C4-2B (cell line): ENCODE measurements around the gene NEDD4L.
A peak's percentile ranks its signal among the peaks of the same experiment; 100 is the strongest.

Source experiments
- H3K27ac ChIP-seq: fragments of 450-650 bp; 2 replicates; pipeline ENCODE4 v1.5.1; 2017
- CTCF ChIP-seq: fragments of 450-650 bp; conservative IDR thresholded peaks from 2 replicates; pipeline ENCODE4 v1.5.1; 2017; ENCODE audit warnings: mild to moderate bottlenecking
- ZFX ChIP-seq: fragments of 450-650 bp; IDR thresholded peaks from 2 replicates; pipeline ENCODE4 v1.6.1; 2017

Gene NEDD4L

DNA sequence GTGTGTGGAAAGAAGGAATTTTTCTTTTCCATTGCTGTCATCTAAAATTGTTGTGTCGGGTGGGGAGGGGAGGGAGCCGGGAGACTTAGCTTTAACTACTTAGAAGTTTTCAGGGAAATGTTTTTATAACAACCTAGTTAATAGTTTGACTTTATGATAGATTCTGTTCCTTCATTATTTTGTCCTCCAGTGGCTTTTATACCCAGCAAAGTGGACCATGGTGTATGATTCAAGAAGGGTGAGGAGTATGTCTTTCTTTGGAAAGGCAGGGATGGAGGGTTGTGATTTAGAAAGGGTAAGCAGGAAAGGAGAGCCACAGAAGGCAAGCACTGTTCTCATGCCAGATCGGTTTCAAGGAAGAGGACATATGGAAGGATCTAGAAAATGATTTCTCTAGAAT is 261.8 kb downstream of the NEDD4L start:
- TF ChIP-seq CTCF (no peak), ZFX (no peak)
- no peak overlapping the region for H3K27ac ChIP-seq

DNA sequence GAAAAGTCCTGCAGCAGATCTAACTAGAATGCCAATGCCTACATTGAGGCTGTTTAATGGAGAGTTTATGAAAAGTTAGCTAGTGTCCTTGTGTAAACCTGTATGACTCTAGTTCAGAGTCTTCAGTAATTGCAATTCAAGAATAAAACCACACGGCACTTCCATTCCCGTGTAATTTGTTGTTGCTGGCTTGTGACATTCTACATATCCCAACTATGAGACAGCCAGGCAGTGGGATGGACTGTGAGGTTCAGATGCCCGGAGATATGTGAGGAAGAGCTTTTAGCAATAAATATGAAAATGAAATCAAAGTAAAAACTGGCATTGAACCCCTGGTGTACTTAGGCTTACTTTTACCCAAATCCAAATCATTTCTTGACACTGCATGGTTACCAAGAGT is 263.4 kb downstream of the NEDD4L start:
- no peak for TF ChIP-seq ZFX
- TF ChIP-seq CTCF: no peak
- no peak overlapping the region for H3K27ac ChIP-seq

DNA sequence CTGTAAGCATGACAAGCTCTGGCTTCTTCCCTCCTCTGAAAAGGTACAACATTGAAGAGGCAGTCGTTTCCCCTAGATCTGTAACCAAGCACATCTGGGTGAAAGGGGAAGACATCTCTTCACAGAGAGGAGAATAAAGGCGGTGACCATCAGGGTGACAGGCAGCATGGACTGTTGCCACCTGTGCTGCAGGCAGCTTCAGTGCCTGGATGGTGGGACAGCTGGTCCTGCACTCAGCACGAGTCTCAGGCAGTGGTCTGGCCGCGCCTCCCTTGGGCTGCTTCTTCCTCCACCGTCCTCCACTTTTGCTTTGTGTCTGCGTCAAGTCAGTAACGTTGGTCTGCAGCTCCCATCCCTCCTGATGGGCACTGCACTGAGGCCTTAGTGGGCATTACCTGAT is 264.4 kb downstream of the NEDD4L start:
- no peak for TF ChIP-seq ZFX
- no peak for TF ChIP-seq CTCF
- H3K27ac ChIP-seq: peak overlapping the region; percentile 64

DNA sequence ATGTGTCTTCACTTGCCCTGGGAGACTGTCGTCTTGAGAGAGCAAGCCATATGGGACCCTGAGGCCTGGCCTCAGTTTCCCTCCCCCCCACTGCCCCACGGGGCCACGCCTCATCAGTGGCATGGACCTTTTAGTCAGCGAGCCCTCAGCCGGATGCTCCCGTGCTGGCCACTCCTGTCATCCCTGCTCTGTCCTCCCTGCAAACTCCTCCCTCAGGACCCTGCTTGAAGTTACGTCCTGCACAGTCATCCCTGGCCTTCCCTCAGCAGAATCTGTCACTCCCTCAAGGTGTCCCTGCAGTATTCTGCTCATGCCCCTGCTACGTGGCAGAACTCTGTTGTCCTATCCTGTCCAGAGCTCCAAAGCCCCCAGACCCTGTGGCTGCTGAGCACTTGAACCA is 265.1 kb downstream of the NEDD4L start:
- peak overlapping the region; percentile 64 for H3K27ac ChIP-seq
- TF ChIP-seq ZFX (no peak), CTCF (no peak)

GRCh38 chr18:58309610-58310239 is 265.7 kb downstream of the NEDD4L start:
- TF ChIP-seq CTCF: no peak
- no peak for TF ChIP-seq ZFX
- H3K27ac ChIP-seq: peak overlapping the region; percentile 64

DNA sequence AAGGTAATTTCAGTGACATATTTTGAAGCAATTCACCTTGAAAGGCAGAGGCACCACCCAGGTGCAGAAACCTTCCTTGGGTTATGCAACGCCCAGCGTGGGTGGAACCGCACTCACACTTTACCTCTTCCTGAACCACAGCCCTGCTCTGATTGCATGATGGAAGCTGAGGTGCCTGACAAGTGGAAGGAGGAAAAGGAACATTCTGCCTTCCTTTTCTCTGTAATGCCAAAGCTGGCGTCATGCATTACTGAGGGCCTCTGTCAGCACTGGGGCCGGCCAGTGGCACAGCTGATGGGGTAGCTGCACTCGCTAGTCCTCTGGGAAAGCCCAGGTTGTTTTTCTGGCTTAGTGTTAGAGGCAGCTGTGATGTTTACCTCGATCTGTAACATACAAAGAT is 266.5 kb downstream of the NEDD4L start:
- TF ChIP-seq CTCF: no peak
- TF ChIP-seq ZFX: no peak
- peak overlapping the region; percentile 64; the same call in 1 of the 2 replicates for H3K27ac ChIP-seq

GRCh38 chr18:58311390-58311789 is 267.4 kb downstream of the NEDD4L start:
- TF ChIP-seq CTCF (no peak), ZFX (no peak)
- H3K27ac ChIP-seq: peak overlapping the region; percentile 49
